ENCODE results near the gene LHFPL6. TPM values are rescaled to one million over a fixed set of nuclear protein-coding genes. Genes with fewer than 3 reads are reported as not detected.

Gene LHFPL6
- total RNA-seq, 1 donor from 2014 or later = 19.1 TPM

DNA sequence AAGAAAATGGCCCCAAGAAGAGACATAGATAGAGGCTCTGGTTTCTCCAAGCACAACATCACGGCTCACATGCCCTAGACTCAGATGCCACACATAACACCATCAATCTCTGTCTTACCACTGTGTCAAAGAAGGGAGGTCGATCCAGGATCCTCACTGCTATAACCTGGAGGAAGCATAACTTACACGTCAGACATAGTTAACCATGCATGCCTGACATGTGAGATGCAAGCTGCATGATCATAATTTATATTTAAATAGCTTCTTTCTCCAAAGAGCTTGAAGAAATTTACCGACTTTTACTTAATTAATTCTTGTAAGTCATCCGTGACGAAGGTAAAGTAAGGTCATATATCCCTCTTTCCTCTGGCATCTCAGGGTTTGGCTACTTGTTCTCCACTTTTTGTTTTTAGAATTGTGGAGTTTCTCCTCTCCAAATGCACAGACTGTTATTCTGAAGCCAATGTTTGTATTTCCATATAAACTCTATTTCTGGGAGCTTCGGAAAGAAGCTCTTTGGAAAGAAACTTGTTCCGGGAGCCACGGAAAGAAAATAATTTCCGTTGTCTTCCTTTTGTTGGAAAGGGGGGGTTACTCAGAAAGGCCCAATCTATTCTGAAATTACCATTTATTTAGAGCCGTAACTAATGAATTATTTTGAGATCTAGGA, 205.6 kb downstream of the LHFPL6 start:
- no peak for DNase-seq (ENCODE audit: extremely low read depth, low read depth, low spot score)

GRCh38 chr13:39394796-39395678, 208.0 kb downstream of the LHFPL6 start:
- DNase-seq (ENCODE audit: extremely low read depth, low read depth, low spot score) = no peak

- DNase-seq (ENCODE audit: extremely low read depth, low read depth, low spot score) = no peak
Measured at GRCh38 chr13:39391761-39392160, 211.2 kb downstream of the LHFPL6 start.

- DNase-seq (ENCODE audit: extremely low read depth, low read depth, low spot score) = no peak
Measured at GRCh38 chr13:39389013-39389412, 214.0 kb downstream of the LHFPL6 start.

DNA sequence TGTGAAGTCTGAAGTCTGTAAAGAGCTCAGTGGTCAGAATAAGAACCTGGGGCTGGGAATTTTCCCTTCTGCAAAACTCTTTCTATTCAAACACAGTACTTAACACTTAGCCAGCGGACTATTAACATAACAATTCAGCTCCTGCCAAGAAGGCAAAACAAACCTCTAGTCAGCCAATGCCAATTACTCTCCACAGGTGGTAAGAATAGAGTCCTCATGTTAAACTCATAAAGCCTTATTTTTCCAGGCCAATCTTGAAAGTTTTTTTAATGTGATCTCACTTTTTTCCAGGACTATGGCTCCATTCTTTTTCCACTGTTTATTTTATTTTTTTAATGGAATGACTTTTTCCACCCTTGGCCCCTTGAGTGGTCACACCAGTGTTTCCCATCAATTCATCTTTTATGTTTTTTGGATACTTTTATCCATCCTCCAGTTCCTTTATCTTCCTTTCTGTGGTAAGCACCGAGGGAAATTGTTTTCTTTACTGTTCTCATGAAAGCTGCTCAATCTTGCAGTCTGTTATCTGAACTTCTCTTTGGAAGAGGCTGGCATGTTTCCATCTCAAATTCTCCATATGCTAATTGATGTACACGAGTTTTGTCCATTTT, 217.3 kb downstream of the LHFPL6 start:
- DNase-seq (ENCODE audit: extremely low read depth, low read depth, low spot score) = no peak

- DNase-seq (ENCODE audit: extremely low read depth, low read depth, low spot score) = no peak
Measured at GRCh38 chr13:39385154-39385553, 217.8 kb downstream of the LHFPL6 start.

- DNase-seq (ENCODE audit: extremely low read depth, low read depth, low spot score) = no peak
Measured at GRCh38 chr13:39381456-39381855, 221.5 kb downstream of the LHFPL6 start.

DNA sequence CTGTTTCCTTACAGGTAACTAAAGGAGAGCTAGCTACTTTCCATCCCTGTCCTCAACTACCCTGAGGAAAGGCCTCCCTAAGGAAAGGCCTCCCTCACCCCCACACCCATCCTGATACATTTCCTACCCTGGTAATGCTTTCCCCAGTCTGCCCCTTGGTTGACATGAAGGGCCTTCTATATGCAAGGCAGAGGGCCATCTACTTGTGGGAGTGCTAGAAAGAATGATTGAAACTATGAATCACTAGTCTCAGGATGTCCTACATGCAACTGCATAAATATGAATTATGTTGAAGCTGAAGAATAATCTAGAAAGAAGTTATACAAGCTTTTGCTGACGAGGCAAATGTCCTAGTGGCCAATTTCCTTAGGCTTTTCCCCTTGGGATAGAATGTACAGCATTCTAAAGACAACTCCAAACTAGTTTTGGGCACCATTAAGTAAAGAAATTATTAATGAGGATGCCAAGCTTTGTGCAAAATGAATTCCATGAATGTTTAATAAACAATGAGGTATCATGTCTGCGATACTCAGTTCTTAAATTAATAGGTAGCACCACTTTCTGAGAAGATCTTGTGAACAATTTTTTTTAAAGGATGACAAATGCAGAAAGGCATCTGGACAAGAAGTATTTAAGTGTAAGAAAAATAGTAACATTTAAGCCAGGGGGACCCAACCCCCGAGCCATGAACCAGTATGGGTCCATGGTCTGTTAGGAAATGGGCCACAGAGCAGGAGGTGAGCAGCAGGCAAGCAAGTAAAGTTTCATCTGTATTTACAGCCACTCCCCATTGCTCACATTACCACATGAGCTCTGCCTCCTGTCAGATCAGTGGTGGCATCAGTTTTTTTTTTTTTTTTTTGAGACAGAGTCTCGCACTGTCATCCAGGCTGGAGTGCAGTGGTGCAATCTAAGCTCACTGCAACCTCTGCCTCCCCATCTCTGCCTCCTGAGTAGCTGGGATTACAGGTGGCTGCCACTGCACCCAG, 223.0 kb downstream of the LHFPL6 start:
- DNase-seq (ENCODE audit: extremely low read depth, low read depth, low spot score) = no peak

GRCh38 chr13:39379118-39379517, 223.9 kb downstream of the LHFPL6 start:
- DNase-seq (ENCODE audit: extremely low read depth, low read depth, low spot score) = no peak

- DNase-seq (ENCODE audit: extremely low read depth, low read depth, low spot score) = no peak
Measured at GRCh38 chr13:39378306-39378705, 224.7 kb downstream of the LHFPL6 start.

GRCh38 chr13:39377699-39378098, 225.3 kb downstream of the LHFPL6 start:
- DNase-seq (ENCODE audit: extremely low read depth, low read depth, low spot score) = no peak

- no peak for DNase-seq (ENCODE audit: extremely low read depth, low read depth, low spot score)
Measured at GRCh38 chr13:39376076-39376475, 226.9 kb downstream of the LHFPL6 start.

- DNase-seq (ENCODE audit: extremely low read depth, low read depth, low spot score) = no peak
Measured at GRCh38 chr13:39375601-39376000, 227.4 kb downstream of the LHFPL6 start.

DNA sequence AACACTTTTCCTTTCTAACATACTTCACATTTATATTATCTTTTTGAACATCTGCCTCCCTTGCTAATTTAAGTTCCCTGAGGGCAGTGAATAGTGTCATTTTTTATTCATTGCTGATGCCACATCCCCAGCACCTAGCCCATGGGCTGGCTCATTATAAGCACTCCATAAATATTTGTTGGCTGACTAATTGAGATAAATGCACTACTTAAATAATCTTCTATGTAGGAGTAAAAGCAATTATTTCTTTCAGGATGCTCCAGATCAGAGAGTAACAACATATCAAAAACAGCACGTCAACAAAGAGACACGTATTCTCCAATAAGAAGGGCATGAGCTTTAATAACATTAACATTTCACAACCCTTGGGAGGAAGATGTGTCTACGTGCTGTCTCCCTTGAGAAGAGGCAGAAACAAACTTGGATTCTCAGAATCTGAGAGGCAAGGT, 228.2 kb downstream of the LHFPL6 start:
- DNase-seq (ENCODE audit: extremely low read depth, low read depth, low spot score) = no peak

DNA sequence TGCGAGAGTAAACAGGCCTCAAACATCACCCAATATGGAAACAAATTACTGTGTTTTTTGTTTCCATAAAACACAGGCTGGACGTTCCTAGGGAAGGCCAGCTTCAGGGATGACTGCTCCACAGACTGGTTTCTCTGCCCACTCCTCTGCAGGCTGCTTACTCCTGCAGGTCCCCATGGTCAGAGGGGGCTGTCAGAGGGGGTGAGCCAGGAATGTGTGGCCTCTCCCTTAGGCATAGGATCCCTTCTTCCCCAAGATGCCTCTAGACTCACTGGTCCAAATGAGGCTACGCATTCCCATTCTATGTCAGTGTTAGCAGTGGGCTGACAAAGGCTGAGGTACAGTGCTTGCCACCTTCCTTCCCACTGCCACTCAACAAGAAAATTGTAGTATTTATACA, 229.8 kb downstream of the LHFPL6 start:
- DNase-seq (ENCODE audit: extremely low read depth, low read depth, low spot score) = no peak

GRCh38 chr13:39371706-39372105, 231.3 kb downstream of the LHFPL6 start:
- no peak for DNase-seq (ENCODE audit: extremely low read depth, low read depth, low spot score)

- no peak for DNase-seq (ENCODE audit: extremely low read depth, low read depth, low spot score)
Measured at GRCh38 chr13:39370554-39370953, 232.4 kb downstream of the LHFPL6 start.

- DNase-seq (ENCODE audit: extremely low read depth, low read depth, low spot score) = no peak
Measured at GRCh38 chr13:39370048-39370447, 232.9 kb downstream of the LHFPL6 start.

DNA sequence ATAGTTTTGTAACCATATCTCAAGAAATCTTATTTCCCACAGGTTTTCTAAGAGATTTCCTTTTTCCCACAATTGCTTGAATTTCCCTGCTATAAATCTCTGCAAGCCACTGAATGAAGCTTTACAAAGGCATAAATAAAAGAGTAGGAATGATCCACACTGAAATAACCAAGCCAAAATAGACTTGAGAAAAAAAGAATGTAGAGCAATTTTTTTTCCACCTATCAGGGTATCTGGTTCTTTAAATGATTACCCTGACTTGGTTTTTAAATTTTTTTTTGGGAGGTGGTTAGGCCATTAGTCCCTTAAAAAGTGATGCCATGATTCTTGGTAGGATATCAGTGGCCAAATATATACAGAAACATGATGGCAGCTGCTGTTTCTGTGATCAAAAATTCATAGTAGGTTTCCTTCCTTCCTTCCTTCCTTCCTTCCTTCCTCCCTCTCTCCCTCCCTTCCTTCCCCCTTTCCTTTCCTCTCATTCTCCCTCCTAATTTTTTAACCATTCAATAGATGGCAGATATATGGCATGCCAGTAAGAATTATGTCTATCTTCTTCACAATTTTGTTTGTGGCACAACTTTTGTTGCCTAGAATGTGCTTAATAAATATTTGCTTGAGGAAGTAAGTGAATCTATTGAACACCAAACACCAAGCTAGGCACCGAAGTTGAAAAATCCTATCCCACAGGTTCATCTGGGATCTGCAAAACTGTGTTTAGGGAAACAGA, 233.7 kb downstream of the LHFPL6 start:
- DNase-seq (ENCODE audit: extremely low read depth, low read depth, low spot score) = no peak

GRCh38 chr13:39365879-39366278, 237.1 kb downstream of the LHFPL6 start:
- DNase-seq (ENCODE audit: extremely low read depth, low read depth, low spot score) = no peak
